WI38 (cell line): ENCODE results near the gene S100A13.
A peak's percentile ranks its signal among the peaks of the same experiment; 100 is the strongest.

Experiments used
- H3K4me3 ChIP-seq: 2 replicates; pipeline ENCODE4 v1.5.1; 2011; ENCODE audit warnings: low read depth, mild to moderate bottlenecking, control low read depth, low read length
- CTCF ChIP-seq: IDR thresholded peaks from 2 replicates; pipeline ENCODE4 v1.5.1; 2012; ENCODE audit warnings: low read depth, mild to moderate bottlenecking, control low read depth, low read length

The S100A13 gene

GRCh38 chr1:153629971-153630370 lies 2.7 kb upstream of the S100A13 start:
- no peak overlapping the region for H3K4me3 ChIP-seq
- TF ChIP-seq CTCF, result no peak

- H3K4me3 ChIP-seq, result no peak overlapping the region
- TF ChIP-seq CTCF, result no peak
Measured at GRCh38 chr1:153629343-153629665, 2.0 kb upstream of the S100A13 start.

- TF ChIP-seq CTCF, result no peak
- no peak overlapping the region for H3K4me3 ChIP-seq
Measured at GRCh38 chr1:153628638-153629342, 1.5 kb upstream of the S100A13 start.

GRCh38 chr1:153627715-153628626 lies 666 bp upstream of the S100A13 start, which contains the start of gene S100A1:
S100A1 (plus strand) TSS chr1:153628434; CDS start chr1:153630522, 2,088 bp downstream.
- H3K4me3 ChIP-seq, result peak within 1 kb of the TSS; percentile 71
- no peak for TF ChIP-seq CTCF

- TF ChIP-seq CTCF, result no peak
- peak overlapping the region; percentile 71 for H3K4me3 ChIP-seq
Measured at GRCh38 chr1:153626477-153626903, 815 bp downstream of the S100A13 start.

GRCh38 chr1:153624965-153625611 lies 2.2 kb downstream of the S100A13 start:
- H3K4me3 ChIP-seq, result no peak overlapping the region; the same call in 1 of the 2 replicates
- TF ChIP-seq CTCF, result no peak

GRCh38 chr1:153623101-153623500 lies 4.2 kb downstream of the S100A13 start:
- TF ChIP-seq CTCF, result no peak
- H3K4me3 ChIP-seq, result no peak overlapping the region
